Liver (tissue), 3 donors: Measurements from ENCODE around the gene TEX53.

ENCODE experiments used
- CTCF ChIP-seq: fragments of 150-350 bp; IDR thresholded peaks from 2 replicates; pipeline ENCODE4 v1.5.1; 2017; ENCODE audit warnings: improper control_type of control experiment, low read depth, low read length; ENCODE audit not compliant: missing input control
- FOXA2 ChIP-seq: IDR thresholded peaks from 2 replicates; pipeline ENCODE4 v1.6.1; 2016; ENCODE audit warnings: antibody characterized with exemption
- RAD21 ChIP-seq, 2 donors: IDR thresholded peaks; 2 replicates each; pipeline ENCODE4 v1.6.1; 2016; ENCODE audit warnings: antibody characterized with exemption in 2 of 2, mild to moderate bottlenecking in 2 of 2
- REST ChIP-seq: IDR thresholded peaks from 2 replicates; pipeline ENCODE4 v1.6.1; 2016; ENCODE audit warnings: antibody characterized with exemption, mild to moderate bottlenecking
- donor health status: healthy.
- donor health status: healthy.

GRCh38 chr9:114666401-114666800 lies 8.8 kb upstream of the TEX53 start:
- TF ChIP-seq FOXA2 (no peak), CTCF (no peak), RAD21 (IDR thresholded peaks at IDR 0.05) (no peak), REST (no peak)
